Type B pancreatic cell (in vitro differentiated cells): ENCODE data around the gene INPP4A. TPM values are rescaled to one million over a fixed set of nuclear protein-coding genes. Genes with fewer than 3 reads are reported as not detected.

Experiments
- DNase-seq: peaks from one replicate; pipeline ENCODE4 v3.0.0; 2021; ENCODE audit warnings: mixed read lengths; ENCODE audit not compliant: unreplicated experiment; ENCODE audit errors: extremely low spot score
- H3K27ac Mint-ChIP-seq: 2 replicates; pipeline ENCODE4 v1.8.0; 2021; ENCODE audit warnings: mild to moderate bottlenecking, mixed read lengths
- H3K27me3 Mint-ChIP-seq: 2 replicates; pipeline ENCODE4 v1.8.0; 2021; ENCODE audit warnings: mixed read lengths
- H3K36me3 Mint-ChIP-seq: 2 replicates; pipeline ENCODE4 v1.8.0; 2021; ENCODE audit warnings: mixed read lengths
- H3K4me1 Mint-ChIP-seq: one replicate; pipeline ENCODE4 v1.8.0; 2021; ENCODE audit warnings: mixed read lengths; ENCODE audit not compliant: unreplicated experiment
- H3K4me3 Mint-ChIP-seq: 2 replicates; pipeline ENCODE4 v1.8.0; 2021; ENCODE audit warnings: mild to moderate bottlenecking, mixed read lengths
- H3K9me3 Mint-ChIP-seq: 2 replicates; pipeline ENCODE4 v1.8.0; 2021; ENCODE audit warnings: mixed read lengths
- total RNA-seq: library from RNA; stranded (reverse); gene quantifications from 2 replicates; pipeline ENCODE4 v1.2.1, GENCODE V29; 2021; ENCODE audit warnings: low replicate concordance
- TF ChIP-seq, protein P1 (sequence below): fragments of 200-600 bp; sonication (generic); conservative IDR thresholded peaks from 2 replicates; pipeline ENCODE4 v1.5.0; 2021; ENCODE audit warnings: antibody characterized with exemption, mild to moderate bottlenecking

Gene INPP4A
- total RNA-seq, 1 donor from 2014 or later: 37.6 TPM

DNA sequence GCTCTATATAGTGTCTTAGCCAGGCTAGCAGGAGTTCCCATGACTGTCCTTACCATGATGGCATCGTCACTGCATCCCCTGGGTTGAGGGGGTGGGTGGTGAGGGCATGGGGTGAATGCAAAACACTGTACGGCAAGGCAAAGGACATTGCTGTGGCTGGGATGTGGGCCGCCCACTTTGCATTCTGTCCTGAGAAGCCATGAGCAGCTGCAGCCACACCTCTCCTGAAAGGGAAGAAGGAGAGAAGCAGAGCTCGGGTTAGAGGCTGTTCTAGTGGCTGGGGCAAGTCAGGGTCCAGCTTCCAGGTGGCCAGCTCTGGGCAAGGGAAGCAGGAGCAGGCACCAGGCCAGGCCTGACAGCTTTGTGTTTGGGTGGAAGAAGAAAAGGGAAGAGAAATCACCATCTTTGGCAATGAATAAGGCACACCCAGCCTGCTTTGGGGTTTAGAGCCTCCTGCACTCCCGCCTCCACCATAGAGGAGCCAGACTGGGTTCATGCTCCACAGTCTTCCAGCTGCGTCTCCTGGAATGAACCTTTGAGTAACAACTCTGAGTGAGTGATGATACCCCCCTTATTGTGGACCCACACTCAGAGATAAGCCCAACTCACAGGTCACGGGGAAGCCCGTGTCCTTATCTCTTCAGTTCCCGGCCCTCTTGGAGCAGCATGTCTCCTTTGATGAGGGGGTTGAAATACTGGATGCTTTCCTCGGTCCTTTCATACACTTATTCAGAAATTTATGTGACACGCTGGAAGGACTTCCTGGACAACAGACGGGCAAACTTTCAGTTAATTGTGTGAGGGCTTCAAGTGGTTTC lies 63.4 kb downstream of the INPP4A start:
- peaks cover 7% of the 10 kb centered on the region for H3K36me3 Mint-ChIP-seq
- no peak overlapping the region for H3K27ac Mint-ChIP-seq
- H3K27me3 Mint-ChIP-seq: no peaks in the 10 kb centered on the region
- no peaks in the 10 kb centered on the region for H3K9me3 Mint-ChIP-seq
- peak; percentile 44 for DNase-seq
- no peak overlapping the region for H3K4me3 Mint-ChIP-seq
- peaks cover 38% of the 10 kb centered on the region for H3K4me1 Mint-ChIP-seq
- TF ChIP-seq, protein P1, sequence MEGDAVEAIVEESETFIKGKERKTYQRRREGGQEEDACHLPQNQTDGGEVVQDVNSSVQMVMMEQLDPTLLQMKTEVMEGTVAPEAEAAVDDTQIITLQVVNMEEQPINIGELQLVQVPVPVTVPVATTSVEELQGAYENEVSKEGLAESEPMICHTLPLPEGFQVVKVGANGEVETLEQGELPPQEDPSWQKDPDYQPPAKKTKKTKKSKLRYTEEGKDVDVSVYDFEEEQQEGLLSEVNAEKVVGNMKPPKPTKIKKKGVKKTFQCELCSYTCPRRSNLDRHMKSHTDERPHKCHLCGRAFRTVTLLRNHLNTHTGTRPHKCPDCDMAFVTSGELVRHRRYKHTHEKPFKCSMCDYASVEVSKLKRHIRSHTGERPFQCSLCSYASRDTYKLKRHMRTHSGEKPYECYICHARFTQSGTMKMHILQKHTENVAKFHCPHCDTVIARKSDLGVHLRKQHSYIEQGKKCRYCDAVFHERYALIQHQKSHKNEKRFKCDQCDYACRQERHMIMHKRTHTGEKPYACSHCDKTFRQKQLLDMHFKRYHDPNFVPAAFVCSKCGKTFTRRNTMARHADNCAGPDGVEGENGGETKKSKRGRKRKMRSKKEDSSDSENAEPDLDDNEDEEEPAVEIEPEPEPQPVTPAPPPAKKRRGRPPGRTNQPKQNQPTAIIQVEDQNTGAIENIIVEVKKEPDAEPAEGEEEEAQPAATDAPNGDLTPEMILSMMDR: no peak

DNA sequence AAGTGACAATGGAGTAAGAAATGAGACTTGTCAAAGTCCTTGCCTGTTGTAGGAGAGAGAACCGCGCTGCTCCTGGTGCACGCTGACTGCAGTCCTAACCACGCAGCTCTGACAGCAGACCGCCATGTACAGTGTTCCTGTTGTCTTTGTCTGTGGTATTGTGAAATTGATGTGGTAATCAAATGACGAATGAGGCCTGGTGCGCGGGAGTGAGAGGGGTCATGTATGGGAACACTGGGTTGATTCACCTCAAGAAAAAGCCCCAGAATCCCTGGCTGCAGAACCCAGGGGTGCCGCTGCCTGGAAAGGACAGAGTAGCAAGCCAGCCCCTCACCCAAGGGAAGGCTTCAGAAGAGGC lies 64.0 kb downstream of the INPP4A start:
- TF ChIP-seq, protein P1: no peak
- no peaks in the 10 kb centered on the region for H3K27me3 Mint-ChIP-seq
- peaks cover 33% of the 10 kb centered on the region for H3K4me1 Mint-ChIP-seq
- peak; percentile 36 for DNase-seq
- H3K9me3 Mint-ChIP-seq: no peaks in the 10 kb centered on the region
- no peak overlapping the region for H3K27ac Mint-ChIP-seq
- peaks cover 7% of the 10 kb centered on the region for H3K36me3 Mint-ChIP-seq
- no peak overlapping the region for H3K4me3 Mint-ChIP-seq

DNA sequence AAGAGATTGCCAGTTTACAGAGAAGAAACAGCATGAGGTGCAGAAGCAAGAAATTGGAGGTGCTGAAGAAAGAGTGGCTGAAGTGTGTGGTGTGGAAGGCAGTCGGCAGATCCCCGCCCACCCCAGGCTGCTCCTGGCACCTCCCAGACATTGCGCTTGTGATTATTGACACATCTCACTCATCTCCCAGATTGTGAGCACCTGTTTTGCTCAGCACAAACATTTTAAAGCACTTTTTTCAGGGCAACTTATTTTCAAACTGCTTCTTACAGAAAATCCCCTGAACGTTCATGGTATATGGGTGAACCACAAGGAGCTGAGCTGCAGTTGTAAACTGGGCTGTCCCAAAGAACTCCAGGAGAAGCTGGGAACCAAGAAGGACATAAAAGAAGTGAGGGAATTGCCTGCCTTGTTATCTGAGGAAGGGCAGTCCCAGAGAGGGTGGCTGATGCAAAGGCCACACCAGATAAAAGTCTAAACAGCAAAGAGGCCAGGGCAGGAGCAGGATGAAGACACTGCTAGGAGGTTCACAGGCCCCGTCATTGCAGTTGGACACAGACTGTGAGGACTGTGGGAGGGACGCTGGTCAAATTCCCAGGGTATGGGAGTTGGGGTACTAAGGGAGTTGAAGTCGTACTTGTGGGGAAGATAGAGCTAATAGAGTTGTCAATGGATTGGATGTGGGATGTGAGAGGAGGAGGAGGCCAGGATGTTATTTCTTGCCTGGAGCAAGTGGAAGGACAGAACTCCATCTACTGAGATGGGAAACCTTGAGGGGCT lies 65.1 kb downstream of the INPP4A start:
- Mint-ChIP-seq H3K36me3 (peaks cover 7% of the 10 kb centered on the region), H3K27me3 (no peaks in the 10 kb centered on the region), H3K9me3 (no peaks in the 10 kb centered on the region), H3K4me3 (no peak overlapping the region), H3K27ac (no peak overlapping the region), H3K4me1 (peaks cover 31% of the 10 kb centered on the region)
- TF ChIP-seq, protein P1: no peak
- DNase-seq: peak; percentile 36

DNA sequence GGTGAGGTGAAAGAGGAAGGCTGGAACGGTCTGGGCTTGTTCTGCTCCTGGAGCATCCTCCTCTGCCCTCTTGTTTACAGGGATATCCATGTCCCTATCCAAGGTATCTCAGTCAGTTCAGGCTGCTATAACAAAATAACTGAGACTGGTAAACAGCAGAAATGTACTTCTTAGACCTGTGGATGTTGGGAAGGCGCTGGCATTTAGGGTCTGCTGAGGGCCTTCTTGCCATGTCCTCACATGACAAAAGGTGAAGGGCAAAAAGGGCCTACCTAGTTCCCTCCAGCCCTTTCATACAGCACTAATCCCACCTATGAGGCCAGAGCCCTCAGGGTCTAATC lies 65.6 kb downstream of the INPP4A start:
- H3K4me3 Mint-ChIP-seq: no peak overlapping the region
- H3K4me1 Mint-ChIP-seq: peaks cover 33% of the 10 kb centered on the region
- H3K9me3 Mint-ChIP-seq: no peaks in the 10 kb centered on the region
- peak; percentile 40 for DNase-seq
- TF ChIP-seq, protein P1: no peak
- no peak overlapping the region for H3K27ac Mint-ChIP-seq
- peaks cover 7% of the 10 kb centered on the region for H3K36me3 Mint-ChIP-seq
- H3K27me3 Mint-ChIP-seq: no peaks in the 10 kb centered on the region

DNA sequence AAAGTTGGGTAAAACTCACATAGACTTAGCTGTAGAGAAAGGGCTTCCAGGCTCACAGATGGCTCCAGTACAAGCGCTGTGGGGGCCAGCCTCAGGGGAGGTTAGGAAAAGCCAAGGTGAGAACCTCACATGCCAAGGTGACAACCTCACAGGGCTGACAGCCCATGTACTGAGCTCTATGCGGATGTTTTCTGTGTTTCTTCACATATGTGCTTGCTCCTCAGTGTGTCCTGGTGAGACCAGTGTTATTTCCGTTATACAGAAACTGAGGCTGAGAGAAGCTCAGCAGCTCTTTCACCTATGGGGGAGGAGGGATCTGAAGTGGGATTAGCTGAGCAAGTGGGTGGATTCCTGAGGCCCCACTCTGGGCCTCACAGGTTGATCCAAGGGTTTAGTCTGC lies 67.3 kb downstream of the INPP4A start:
- Mint-ChIP-seq H3K27ac (no peak overlapping the region), H3K4me1 (peaks cover 31% of the 10 kb centered on the region), H3K4me3 (no peak overlapping the region), H3K36me3 (peaks cover 7% of the 10 kb centered on the region), H3K9me3 (no peaks in the 10 kb centered on the region), H3K27me3 (no peaks in the 10 kb centered on the region)
- DNase-seq: peak; percentile 36
- TF ChIP-seq, protein P1: no peak
